ENCODE results near the gene SLC6A1.

DNA sequence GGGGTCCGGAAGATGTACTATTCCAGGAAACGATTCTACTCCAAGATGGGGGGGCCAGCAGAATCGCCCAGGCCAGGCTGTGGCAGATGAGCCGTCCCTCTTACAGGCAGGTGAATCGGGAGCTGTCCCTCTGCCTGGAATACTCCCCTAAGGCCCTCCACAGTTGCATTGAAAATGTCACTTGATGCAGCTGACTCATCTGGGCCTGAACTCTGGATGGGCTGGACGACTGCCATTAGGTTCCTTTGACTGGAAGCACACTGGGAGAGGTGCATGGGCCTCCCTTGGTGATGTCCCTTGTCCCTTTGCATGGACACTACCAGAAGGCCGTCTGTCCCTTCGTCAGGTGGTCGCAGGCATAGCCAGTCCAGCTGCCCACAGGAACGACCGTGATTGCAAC lies 92.1 kb downstream of the SLC6A1 start:
- TF ChIP-seq, protein P1, sequence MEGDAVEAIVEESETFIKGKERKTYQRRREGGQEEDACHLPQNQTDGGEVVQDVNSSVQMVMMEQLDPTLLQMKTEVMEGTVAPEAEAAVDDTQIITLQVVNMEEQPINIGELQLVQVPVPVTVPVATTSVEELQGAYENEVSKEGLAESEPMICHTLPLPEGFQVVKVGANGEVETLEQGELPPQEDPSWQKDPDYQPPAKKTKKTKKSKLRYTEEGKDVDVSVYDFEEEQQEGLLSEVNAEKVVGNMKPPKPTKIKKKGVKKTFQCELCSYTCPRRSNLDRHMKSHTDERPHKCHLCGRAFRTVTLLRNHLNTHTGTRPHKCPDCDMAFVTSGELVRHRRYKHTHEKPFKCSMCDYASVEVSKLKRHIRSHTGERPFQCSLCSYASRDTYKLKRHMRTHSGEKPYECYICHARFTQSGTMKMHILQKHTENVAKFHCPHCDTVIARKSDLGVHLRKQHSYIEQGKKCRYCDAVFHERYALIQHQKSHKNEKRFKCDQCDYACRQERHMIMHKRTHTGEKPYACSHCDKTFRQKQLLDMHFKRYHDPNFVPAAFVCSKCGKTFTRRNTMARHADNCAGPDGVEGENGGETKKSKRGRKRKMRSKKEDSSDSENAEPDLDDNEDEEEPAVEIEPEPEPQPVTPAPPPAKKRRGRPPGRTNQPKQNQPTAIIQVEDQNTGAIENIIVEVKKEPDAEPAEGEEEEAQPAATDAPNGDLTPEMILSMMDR (IDR thresholded peaks at IDR 0.05; ENCODE audit: low read length), result no peak
- no peak for TF ChIP-seq EZH2 (IDR thresholded peaks at IDR 0.05; ENCODE audit: borderline replicate concordance, low read length)

All from OCI-LY1 (cell line).